Measurements from ENCODE around the gene FOXO1.

GRCh38 chr13:40605573-40605972 is 60.9 kb downstream of the FOXO1 start:
- TF ChIP-seq CTCF (IDR thresholded peaks at IDR 0.05; ENCODE audit: borderline replicate concordance, extremely low read depth, low read length, poor library complexity, severe bottlenecking) (no peak), EZH2 (IDR thresholded peaks at IDR 0.05; ENCODE audit: borderline replicate concordance, low read depth, low read length, severe bottlenecking) (no peak)

All from DND-41 (cell line).